GM10266 (cell line): Measurements from ENCODE around the gene RRBP1.

ENCODE experiments used
- DNase-seq: peaks from one replicate; pipeline ENCODE4 v3.0.0; 2012; ENCODE audit errors: extremely low spot score
- CTCF ChIP-seq: IDR thresholded peaks from 2 replicates; pipeline ENCODE4 v1.5.1; 2012; ENCODE audit warnings: mild to moderate bottlenecking, low read depth; ENCODE audit not compliant: control insufficient read depth, insufficient read depth; ENCODE audit errors: missing control alignments

Gene RRBP1

GRCh38 chr20:17650301-17651128 lies 31.5 kb downstream of the RRBP1 start:
- no peak for DNase-seq
- no peak for TF ChIP-seq CTCF

GRCh38 chr20:17648791-17649730 lies 33.0 kb downstream of the RRBP1 start:
- peak; percentile 52 for TF ChIP-seq CTCF
- DNase-seq: no peak

GRCh38 chr20:17648315-17648646 lies 33.8 kb downstream of the RRBP1 start:
- no peak for DNase-seq
- no peak for TF ChIP-seq CTCF

- no peak for DNase-seq
- no peak for TF ChIP-seq CTCF
Measured at GRCh38 chr20:17647391-17648314, 34.4 kb downstream of the RRBP1 start.

- no peak for TF ChIP-seq CTCF
- no peak for DNase-seq
Measured at GRCh38 chr20:17646961-17647301, 35.1 kb downstream of the RRBP1 start.

GRCh38 chr20:17646209-17646960 lies 35.7 kb downstream of the RRBP1 start:
- no peak for DNase-seq
- TF ChIP-seq CTCF: no peak
